HS-27A (cell line): ENCODE data around the gene TP53I13.
"Not testable (repeated sequence)": the region's sequence is repeated elsewhere in the genome, so short reads cannot be mapped to it uniquely, and the experiment has no call there.

Experiments
- DNase-seq: peaks from one replicate; pipeline ENCODE4 v3.0.0-alpha.2; 2012; ENCODE audit warnings: low read depth, missing footprints

Gene TP53I13, protein sequence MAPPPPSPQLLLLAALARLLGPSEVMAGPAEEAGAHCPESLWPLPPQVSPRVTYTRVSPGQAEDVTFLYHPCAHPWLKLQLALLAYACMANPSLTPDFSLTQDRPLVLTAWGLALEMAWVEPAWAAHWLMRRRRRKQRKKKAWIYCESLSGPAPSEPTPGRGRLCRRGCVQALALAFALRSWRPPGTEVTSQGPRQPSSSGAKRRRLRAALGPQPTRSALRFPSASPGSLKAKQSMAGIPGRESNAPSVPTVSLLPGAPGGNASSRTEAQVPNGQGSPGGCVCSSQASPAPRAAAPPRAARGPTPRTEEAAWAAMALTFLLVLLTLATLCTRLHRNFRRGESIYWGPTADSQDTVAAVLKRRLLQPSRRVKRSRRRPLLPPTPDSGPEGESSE

DNA sequence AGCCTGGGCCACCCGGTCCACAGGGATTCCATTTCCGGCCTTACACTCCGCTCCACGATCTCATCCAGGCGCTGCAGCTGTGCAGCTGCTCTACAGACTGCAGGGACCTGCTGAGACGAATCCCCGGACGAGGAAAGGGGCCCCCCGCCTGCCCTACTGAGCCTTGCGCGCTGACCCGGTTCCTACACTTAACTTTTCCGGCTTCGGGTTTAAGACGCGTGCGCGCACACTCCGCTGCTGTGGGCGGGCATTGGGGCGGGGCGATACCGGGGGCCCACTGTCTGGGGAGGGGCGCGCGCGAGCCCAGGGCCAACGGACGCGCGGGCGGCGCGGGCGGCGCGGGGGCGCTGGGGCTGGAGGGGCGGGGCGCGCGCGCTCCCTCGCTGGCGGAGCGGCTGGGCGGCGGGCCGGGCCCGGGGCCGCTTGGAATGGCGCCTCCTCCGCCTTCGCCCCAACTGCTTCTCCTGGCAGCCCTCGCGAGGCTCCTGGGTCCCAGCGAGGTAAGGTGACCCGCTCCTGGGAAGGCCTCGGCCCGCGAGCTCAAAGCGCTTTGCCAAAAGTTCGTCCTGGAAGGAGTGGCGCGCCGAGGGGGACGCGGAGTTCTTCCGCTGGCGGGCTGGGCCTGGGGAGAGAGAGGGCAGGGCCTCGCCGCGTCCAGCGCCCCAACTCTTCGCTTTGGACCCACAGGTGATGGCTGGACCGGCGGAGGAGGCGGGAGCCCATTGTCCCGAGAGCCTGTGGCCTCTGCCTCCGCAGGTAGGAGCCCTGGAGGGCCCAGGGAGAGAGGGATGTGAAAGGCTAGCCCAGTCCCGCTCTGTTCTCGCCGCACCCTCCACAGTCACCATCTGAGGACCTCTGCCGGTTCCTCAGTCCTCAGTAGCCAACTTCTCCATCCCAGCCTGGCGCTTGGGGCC is at the start of gene TP53I13:
Gene TP53I13 (plus strand): TSS at position 371 of the 914 bp plus-strand sequence. CDS start 58 bp downstream, at position 429.
- no peak for DNase-seq

DNA sequence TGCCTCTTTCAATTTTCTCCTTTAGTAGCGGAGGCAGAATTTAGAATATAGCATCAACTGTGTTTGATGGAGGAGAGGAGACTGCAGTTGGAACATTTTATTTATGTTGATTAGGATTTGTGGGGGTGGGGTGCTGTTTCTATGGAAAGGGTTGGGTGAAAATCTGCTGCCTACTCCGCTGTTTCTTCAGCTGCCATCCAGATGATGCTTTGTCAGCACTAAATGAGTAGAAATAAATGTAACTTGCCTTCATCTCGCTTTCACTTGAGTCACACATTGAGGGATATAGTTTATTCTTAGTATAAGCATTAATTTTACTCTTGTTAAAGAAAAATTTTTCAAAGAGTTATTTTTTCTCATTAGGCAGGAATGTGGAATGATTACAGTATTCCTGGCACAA is 43.8 kb upstream of the TP53I13 start:
- DNase-seq = no peak

DNA sequence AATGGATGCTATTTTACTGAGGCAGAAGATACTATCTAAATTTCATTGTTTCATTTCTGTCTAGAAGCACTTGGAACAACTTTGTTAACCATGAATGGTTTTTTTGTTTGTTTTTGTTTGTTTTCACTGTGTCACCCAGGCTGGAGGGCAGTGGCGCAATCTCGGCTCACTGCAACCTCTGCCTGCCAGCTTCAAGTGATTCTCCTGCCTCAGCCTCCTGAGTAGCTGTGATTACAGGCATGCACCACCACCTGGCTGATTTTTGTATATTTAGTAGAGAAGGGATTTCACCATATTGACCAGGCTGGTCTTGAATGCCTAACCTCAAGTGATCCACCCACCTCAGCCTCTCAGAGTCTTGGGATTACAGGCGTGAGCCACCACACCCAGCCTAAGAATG is 42.2 kb upstream of the TP53I13 start:
- DNase-seq = no peak

DNA sequence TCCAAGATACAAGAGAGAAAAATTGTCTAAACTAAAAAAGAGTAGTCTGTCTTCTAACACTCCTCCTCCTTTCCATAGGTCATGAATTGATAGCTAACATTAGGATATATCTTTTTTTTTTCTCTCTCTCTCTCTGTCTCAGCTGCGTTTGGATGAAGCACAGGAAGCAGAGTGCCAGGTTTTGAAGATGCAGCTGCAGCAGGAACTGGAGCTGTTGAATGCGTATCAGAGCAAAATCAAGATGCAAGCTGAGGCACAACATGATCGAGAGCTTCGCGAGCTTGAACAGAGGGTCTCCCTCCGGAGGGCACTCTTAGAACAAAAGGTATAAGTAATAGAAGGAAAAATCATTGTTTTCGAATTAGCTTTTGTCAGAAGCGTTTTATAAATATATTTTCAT is 34.5 kb upstream of the TP53I13 start:
- no peak for DNase-seq

DNA sequence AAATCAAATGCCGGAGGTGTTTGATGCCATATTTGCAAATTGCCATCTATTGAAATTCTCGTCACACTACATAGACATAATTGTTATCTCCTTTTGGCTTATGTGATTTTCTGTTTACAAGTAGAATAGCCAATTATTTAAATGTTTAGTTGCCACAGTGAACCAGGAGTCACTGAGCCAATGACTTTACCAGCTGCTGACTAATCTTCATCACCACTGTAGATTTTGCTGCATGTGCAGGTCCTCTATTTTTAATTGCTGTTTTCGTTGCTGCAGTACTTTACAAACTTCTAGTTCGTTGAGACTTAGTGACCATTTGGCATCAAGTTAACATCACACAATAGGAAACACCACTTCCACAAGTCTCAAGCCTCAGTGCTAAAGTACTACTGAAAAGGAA is 24.4 kb upstream of the TP53I13 start:
- DNase-seq = no peak

DNA sequence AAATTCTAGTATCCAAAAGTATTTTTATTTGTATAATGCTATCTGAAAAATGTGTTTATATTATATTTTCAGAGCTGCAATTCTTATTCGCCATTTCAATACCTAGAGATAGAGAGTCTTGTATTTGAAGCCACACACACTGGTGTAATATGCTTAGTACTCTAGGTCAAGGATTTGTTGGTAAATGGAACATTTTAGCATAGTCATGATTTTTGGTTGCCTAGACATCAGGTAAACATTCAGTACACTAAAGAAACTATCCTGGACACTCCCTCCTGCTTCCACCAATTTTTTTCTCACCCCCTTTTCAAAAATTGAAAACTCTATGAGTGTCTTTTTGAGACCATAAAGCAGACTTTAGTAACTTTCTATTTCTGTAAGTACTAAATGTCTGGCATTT is 22.4 kb upstream of the TP53I13 start:
- DNase-seq = no peak

DNA sequence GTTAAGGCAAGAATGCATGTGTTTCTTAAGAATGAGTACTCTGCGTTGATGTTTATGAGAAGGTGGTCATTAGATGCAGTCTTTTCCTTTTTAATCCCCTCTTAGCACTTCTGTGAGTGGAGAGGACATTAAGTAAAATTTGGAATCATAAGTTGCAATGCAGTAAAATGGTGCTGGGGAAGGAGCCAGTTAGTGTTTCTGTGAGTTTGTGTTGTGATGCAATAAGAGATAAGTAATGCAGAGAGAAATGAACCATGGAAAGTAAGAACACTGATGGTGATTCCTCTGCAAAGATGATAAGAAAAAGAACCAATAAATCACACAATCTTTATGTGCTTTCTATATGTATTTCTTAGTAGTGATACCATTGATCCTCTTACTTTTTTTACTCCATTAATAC is 21.7 kb upstream of the TP53I13 start:
- no peak for DNase-seq

DNA sequence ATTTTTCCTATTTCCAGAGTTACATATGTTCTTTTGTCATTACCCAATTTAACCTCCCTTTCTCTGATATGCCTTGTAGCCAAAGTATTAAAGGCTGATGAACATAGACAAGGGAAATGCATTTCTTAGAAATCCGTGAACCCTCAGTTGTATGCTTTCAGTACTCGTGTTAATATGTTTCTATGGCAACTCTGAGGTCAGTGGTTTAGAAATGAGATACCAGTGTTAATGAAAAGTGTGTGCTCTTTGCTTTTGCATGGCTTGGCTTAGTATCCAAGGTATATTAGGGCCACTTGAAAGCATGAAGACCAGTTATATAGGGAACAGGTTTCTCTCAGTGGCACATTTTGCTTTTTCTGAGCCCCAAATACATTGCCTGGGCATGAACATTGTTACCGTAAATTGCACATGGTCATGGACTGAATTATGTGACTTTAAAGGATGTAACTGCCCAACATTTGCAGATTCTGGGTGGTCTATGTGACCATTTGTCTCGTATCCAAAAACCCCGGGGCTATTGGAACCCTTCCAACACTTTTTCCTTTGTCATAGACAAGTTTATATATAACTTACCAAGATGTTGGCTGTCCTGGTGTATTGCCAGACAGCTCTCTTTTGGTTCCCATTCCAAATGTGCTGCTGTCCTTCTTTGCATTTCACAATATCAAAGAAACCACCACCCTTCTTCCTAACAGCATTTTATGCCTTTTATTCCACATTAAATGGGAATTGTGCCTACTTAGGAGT is 19.2 kb upstream of the TP53I13 start:
- no peak for DNase-seq

DNA sequence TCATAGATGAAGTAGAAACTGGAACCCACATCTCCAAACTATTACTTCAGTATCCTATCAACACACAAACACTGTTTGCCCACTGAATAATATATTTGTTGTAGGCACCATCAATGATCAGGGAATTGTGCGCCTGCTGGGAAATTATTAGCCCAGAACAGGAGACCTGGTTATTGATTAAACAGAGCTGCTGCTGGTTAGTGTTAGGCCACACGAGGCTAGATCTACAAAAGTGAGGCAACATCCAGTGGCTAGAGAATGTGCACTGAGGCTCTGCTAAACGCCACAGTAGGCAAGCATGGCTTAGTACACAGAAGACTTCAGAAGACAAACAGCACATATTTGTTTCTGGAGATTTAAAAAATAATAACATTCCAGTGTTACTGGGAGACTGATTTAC is 12.7 kb upstream of the TP53I13 start:
- no peak for DNase-seq

DNA sequence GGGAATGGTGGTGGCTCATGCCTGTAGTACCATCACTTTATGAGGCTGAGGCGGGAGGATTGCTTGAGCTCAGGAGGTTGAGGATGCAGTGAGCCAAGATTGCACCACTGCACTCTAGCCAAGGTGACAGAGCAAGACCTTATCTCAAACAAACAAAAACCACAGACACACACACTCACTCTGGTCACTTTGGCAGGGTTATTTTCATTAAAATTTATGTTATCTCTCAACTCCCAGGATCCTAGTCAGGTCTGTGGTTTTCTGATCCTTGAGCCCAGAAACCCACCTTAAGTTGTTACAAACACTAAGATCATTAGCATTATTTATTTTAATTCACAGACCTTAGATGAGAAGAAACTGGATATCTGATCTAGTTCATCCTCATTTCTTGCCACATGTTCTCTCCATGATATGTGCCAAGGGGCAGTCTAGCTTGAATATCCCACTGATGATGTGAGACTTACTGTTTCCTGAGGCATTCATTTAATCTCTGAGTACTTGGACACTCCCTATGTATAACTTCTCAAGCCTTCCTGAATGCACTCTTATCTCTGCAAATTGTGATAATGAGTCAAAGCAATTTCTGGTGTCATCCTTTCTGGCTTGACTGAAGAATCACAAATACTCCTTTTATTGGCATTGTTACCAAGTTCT is 11.3 kb upstream of the TP53I13 start:
- no peak for DNase-seq

DNA sequence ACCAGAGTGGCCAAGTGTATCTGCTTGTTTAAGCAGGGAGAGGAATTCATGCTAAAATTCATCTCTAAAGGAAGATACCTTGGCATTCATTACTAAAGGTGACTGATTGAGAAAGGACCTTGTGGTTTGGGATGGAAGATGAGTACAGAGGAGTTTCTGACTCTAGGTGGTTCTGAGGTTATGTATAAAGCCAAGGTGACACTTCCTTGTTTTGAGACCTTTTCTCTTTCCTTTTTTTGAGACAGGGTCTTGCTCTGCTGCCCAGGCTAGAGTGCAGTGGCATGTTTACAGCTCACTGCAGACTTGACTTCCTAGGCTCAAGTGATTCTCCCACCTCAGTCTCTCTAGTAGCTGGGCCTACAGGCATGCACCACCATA is 10.8 kb upstream of the TP53I13 start:
- DNase-seq = no peak

DNA sequence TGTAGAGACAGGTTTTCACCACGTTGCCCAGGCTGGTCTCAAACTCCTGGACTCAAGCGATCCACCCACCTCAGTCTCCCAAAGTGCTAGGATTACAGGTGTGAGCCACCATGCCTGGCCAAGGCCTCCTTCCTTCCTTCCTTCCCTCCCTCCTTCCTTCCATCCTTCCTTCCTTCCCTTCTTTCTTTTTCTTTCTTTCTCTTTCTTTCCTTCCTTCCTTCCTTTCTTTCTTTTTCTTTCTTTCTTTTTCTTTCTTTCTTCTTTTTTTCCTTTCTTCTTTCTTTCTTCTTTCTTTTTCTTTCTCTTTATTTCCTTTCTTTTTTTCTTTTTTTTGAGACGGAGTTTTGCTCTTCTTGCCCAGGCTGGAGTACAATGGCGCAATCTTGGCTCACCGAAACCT is 10.4 kb upstream of the TP53I13 start:
- DNase-seq = not testable (repeated sequence)

DNA sequence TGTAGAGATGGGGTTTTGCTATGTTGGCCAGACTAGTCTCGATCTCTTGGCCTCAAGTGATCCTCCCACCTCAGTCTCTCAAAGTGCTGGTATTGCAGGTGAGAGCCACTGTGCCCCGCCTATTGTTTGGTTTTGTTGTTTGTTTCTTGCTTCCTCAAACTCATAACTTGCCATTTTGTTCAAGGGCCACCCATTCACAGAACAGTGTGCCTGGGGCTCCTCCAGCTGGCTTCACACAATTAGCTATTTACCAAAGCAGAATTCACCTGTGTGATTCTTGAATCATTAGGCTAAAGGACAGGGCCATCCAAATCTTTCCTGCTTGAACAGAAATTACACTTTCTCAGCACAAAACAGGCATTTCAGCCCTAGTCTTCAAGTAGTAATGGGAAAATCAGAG is 8.9 kb upstream of the TP53I13 start:
- DNase-seq = no peak

DNA sequence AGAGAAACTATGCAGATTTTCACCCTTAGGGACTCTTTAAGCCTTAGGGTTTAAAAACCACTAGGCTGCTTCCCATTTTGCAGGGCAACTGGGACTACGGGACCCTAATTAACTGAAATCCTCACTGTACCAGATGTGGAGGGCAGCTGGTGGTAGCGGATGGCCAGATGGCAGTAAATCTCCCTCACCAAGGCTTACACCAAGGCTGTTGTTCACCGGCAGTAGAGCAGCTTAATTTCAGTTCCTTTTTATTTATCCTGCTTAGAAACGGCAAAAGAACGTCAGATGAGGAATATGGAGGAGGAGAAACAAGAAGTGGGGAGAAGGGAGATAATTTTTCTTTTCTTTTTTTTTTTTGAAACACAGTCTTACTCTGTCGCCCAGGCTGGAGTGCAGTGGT is 8.2 kb upstream of the TP53I13 start:
- DNase-seq = no peak

DNA sequence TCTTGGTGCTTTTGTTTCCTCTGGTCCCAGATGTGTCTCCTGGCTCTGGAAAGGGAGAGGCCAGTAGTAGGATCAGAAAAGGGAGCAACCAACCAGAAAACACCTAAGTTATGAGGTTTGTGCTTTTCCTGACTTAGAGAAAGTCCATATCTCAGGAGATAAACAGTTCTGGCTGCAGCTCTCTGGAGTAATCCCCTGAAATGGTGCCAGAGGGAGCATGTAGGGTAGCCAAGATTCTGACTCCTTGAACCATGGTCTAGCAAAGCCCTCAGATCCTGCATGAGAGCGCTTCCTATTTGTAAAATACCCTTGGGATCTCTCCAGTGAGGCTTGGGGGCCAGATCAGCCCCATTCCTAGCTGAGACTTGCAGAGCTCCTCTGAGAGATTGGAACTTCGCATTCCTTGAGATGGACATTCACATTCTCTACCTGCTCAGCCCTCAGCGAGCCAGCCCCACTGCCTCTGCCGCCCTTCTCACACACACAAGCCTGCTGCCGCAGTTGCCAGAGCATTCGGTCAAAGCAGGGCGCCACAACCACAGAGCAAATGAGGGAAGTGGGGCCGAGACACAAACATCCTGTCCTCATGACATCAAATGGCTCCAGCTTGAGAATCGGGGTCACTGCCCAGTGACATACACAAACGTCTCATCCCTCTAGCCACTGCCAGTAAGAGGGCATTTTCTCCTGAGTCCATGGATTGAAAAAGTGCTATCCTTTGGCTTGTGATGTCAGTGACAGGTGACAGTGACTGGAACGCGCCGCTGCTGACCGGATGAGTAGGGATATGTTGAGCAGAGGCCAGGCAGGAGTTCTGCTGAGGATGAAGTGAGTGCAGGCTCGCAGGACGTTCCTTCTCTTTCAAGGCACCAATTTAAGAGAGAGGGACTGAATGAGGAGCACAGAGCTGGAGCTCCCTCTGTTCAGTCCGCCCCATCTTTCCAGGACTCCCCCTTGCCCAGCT is 6.7 kb upstream of the TP53I13 start:
- no peak for DNase-seq

DNA sequence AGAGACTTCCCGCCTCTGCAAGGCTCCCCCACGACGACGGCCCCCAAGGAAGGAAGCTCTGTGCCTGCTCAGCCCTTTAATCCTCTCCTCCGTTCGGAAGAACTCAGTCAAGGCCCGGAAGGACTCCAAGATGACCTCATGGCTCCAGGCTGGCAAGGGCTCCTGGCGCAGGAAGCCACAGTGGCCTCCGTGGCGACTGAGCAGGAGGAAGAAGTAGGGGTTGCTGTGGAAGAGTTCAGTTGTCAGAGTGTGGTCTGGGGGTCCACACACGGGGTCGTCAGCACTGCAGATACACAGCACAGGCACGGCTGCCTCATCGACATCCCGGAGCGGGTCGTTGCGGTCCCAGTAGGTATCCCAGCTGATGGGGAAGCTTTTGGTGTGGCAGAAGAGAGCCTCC is 5.9 kb upstream of the TP53I13 start:
- no peak for DNase-seq

DNA sequence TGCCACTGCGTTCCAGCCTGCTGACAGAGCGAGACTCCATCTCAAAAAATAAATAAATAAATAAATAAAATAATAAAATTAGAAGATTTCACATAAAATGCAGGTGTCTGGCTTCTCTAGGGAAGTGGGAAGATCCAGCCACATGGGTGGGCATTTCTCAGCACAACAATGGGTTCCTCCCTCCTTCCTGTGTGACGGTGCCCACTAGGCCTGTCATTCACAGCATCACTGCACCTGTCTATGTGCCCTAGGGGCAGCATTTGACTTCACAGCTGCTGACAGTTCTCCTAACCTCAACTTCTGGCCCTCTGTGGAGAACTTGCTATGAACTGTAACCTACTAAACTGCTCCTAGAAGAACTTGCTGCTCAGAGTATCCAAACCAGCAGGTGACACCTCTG is 4.7 kb upstream of the TP53I13 start:
- no peak for DNase-seq

DNA sequence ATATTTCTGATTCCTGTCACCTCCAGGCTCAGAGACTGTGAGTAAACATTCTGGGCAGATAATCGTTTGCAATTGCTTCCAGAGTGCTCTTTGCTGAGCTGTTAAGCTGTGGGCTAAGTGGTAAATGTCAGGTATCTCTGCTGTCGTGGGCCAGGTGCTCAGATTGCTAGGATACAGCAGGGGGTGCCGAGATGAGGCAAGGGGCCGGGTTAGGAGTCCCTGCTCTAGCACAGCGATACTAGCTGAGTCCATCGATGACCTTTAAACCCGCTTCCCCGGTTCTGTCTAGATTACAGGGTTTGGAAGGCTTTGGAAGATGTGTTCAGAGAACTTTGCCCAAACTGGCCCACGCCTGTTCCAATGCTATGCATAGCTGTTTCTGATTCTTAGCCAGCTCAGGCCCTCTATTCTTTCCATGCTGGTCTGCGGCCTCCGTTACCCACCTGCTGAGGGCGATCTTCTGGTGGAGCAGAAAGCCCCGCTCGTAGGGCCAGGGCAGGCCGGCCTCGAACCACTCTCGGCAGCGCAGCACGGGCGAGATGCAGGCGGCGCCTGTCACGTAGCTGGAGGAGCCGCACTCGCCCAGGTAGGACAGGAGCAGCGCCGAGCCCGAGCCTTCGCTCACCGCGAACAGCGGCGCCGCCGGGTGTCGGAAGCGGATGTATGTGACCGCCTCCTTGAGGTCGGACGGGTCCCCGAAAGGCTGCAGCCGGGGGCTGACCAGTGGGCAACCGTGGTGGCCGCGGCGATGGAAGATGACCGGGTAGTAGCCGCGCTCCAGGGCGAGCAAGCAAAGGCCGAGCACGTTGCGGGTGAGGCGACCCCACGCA is 2.6 kb upstream of the TP53I13 start:
- DNase-seq = no peak

DNA sequence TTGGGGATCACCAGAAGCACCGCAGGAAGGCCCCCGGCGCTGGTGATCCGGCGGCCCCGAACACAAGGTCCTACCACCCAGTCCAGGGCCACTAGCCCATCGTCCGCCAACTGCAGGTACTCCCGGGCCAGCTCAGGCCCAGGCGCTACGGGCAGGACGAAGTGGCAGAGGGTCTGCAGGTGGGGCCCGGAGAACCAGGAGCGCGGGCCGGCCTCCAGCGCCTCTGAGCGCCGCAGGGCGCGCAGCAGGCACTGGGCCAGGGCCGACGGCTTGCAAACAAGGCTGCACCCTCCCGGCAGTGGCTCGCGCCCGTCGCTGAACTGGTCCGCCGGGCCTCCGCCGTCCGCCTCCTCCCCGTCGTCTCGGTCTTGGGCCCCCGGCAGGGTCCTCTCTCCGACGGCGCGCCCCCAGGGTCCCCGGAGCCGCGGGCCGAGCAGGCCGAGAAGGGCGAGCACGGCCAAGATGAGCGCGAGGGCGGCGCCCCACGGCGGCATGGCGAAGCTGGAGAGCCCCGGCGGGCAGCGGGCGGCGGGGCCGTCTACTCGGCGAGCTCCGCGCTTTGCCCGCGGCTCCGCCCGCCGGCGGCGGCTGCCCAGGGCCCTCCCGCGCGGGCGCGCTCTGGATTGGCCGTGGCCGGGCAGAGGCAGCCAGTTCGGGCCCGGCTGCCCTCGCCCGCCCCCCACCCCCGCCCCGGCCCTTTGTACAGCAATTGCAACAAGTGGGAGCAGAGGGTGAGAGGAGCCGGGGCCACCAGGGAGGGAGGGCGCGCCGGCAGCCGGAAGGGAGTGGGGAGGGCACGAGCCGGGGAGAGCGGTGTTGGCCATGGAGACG is 1.8 kb upstream of the TP53I13 start, which contains the start of gene ABHD15:
Gene ABHD15 (minus strand): TSS at position 565 of the 831 bp plus-strand sequence. CDS start 71 bp downstream, at position 494.
- DNase-seq = no peak
